DND-41 (cell line): ENCODE data around the gene TBRG1.

Experiments
- ATAC-seq: fragments of 200-7000 bp; cut with Tn5 transposase; 3 replicates; pipeline ENCODE4 v1.9.1; 2021; ENCODE audit warnings: low read depth; ENCODE audit not compliant: insufficient read depth
- DNase-seq: peaks from one replicate; pipeline ENCODE4 v3.0.0-alpha.2; 2020
- H2AFZ ChIP-seq: 2 replicates; pipeline ENCODE4 v1.6.0; 2012; ENCODE audit warnings: low read depth, low read length
- H3K27ac ChIP-seq: 2 replicates; pipeline ENCODE4 v1.5.1; 2012; ENCODE audit warnings: low read length, inconsistent platforms
- H3K27me3 ChIP-seq: fragments of 200-600 bp; sonication (generic); 2 replicates; pipeline ENCODE4 v1.6.0; 2012; ENCODE audit warnings: low read length, mild to moderate bottlenecking, inconsistent platforms; ENCODE audit not compliant: insufficient read depth, poor library complexity
- H3K36me3 ChIP-seq: 2 replicates; pipeline ENCODE4 v1.5.1; 2012; ENCODE audit warnings: low read length, inconsistent platforms; ENCODE audit not compliant: insufficient read depth
- H3K4me1 ChIP-seq: 2 replicates; pipeline ENCODE4 v1.5.1; 2012; ENCODE audit warnings: mild to moderate bottlenecking, low read length; ENCODE audit not compliant: insufficient read depth
- H3K4me2 ChIP-seq: 2 replicates; pipeline ENCODE4 v1.6.0; 2012; ENCODE audit warnings: mild to moderate bottlenecking, moderate library complexity, low read length, inconsistent platforms; ENCODE audit not compliant: insufficient read depth
- H3K4me3 ChIP-seq, 2 experiments: fragments of 200-600 bp in 1 of 2; shearing (Covaris generic) in 1 of 2; 2 replicates each; pipeline ENCODE4 v1.5.1; 2012 to 2016; ENCODE audit warnings: inconsistent platforms in 2 of 2, low read length in 2 of 2, mild to moderate bottlenecking in 2 of 2, low read depth in 1 of 2, moderate library complexity in 1 of 2
- H3K79me2 ChIP-seq: 2 replicates; pipeline ENCODE4 v1.6.0; 2012; ENCODE audit warnings: low read length, inconsistent platforms; ENCODE audit not compliant: insufficient read depth
- H3K9ac ChIP-seq: 2 replicates; pipeline ENCODE4 v1.6.0; 2012; ENCODE audit warnings: low read depth, mild to moderate bottlenecking, inconsistent platforms, low read length, moderate library complexity
- H3K9me3 ChIP-seq: 2 replicates; pipeline ENCODE4 v1.5.1; 2012; ENCODE audit warnings: low read length, moderate library complexity, mild to moderate bottlenecking, inconsistent platforms; ENCODE audit not compliant: insufficient read depth, severe bottlenecking
- H4K20me1 ChIP-seq: 2 replicates; pipeline ENCODE4 v1.6.0; 2012; ENCODE audit warnings: low read length; ENCODE audit not compliant: insufficient read depth
- EZH2 ChIP-seq: IDR thresholded peaks from 3 replicates; pipeline ENCODE4 v1.6.1; 2012; ENCODE audit warnings: borderline replicate concordance, low read depth, mild to moderate bottlenecking, moderate library complexity, low read length, inconsistent platforms; ENCODE audit not compliant: severe bottlenecking
- TF ChIP-seq, protein P1 (sequence below): IDR thresholded peaks from 2 replicates; pipeline ENCODE4 v1.5.1; 2012; ENCODE audit warnings: borderline replicate concordance, low read length, moderate library complexity, mild to moderate bottlenecking; ENCODE audit not compliant: poor library complexity, severe bottlenecking; ENCODE audit errors: extremely low read depth

Gene TBRG1

DNA sequence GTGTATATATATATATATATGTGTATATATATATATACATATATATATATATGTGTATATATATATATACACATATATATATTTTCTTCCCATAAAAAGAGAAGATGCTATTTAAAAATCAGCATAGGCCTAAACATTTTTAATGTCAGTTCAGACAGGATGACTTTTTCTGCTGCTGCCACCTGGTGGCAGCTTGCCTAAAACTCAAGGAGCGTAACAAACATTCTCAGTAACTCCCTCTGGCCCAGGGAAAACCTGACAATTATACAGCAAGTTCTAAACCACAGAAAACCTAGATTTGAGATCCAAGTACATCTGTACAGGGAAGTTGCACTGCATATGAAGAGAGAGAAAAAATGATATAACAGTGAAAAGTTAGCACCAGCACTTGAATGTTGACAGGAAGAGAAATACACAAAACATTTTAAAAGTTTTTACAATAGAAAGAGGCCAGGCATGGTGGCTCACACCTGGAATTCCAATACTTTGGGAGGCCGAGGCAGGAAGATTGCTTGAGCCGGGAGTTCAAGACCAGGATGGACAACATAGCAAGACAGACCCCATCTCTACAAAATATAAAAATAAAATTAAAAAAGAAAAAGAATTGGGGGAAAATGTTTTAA, 36.3 kb upstream of the TBRG1 start:
- no peaks in the 10 kb centered on the region for H3K36me3 ChIP-seq
- no peak overlapping the region for H3K4me2 ChIP-seq
- no peak overlapping the region for H3K27ac ChIP-seq
- H3K9me3 ChIP-seq: no peaks in the 10 kb centered on the region
- no peaks in the 10 kb centered on the region for H3K4me1 ChIP-seq
- H2AFZ ChIP-seq: no peak overlapping the region
- H3K9ac ChIP-seq: no peak overlapping the region
- H3K79me2 ChIP-seq: no peaks in the 10 kb centered on the region
- no peak for TF ChIP-seq EZH2
- TF ChIP-seq, protein P1, sequence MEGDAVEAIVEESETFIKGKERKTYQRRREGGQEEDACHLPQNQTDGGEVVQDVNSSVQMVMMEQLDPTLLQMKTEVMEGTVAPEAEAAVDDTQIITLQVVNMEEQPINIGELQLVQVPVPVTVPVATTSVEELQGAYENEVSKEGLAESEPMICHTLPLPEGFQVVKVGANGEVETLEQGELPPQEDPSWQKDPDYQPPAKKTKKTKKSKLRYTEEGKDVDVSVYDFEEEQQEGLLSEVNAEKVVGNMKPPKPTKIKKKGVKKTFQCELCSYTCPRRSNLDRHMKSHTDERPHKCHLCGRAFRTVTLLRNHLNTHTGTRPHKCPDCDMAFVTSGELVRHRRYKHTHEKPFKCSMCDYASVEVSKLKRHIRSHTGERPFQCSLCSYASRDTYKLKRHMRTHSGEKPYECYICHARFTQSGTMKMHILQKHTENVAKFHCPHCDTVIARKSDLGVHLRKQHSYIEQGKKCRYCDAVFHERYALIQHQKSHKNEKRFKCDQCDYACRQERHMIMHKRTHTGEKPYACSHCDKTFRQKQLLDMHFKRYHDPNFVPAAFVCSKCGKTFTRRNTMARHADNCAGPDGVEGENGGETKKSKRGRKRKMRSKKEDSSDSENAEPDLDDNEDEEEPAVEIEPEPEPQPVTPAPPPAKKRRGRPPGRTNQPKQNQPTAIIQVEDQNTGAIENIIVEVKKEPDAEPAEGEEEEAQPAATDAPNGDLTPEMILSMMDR: peak; percentile 78
- DNase-seq (peak; percentile 52), ATAC-seq (peak; percentile 67; the same call in 2 of the 3 replicates)
- peaks cover 9% of the 10 kb centered on the region for H3K27me3 ChIP-seq
- no peak overlapping the region for H3K4me3 ChIP-seq
- H4K20me1 ChIP-seq: no peaks in the 10 kb centered on the region

DNA sequence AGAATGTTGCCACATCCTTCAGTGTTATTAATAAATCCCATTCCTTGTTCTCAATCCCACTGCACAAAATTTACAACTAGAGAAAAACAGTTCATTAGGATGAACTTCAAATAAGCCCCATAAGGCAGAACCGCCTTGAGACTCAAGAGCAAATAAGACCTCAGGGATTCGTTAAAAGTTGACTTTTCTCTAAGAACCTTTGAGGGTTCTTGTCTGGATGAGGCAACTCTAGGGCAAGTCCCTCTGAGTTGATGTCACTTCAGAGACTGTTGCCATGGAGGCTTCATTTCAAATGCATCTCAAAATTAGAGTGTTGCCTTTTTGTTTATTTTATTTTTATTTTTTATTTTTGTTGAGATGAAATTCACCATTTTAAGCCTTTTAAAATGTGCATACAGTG, 31.2 kb upstream of the TBRG1 start:
- no peak for ATAC-seq
- H3K79me2 ChIP-seq: no peaks in the 10 kb centered on the region

DNA sequence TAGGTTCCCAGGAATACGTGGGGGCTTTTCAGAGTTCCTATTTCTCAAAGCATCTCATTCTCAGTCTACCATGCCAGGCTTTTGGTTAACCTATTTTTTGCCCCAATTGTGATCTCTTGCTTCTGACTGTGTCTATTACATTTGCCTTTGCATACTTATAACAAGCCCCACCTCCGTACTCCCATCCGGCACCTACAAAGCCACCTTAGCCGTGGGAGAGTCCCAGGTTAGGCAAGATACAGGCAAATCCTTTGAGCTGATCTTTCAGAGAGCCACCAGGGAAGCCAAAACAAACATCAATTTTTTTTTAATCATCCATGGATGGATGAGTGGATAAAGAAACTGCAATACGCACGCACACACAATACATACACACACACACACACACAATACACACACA, 30.0 kb upstream of the TBRG1 start:
- Histone ChIP-seq H3K36me3 (no peaks in the 10 kb centered on the region), H3K79me2 (no peaks in the 10 kb centered on the region), H3K4me2 (no peak overlapping the region), H3K9ac (no peak overlapping the region), H2AFZ (no peak overlapping the region), H3K27me3 (peaks cover 7% of the 10 kb centered on the region), H3K4me3 (no peak overlapping the region), H3K9me3 (no peaks in the 10 kb centered on the region), H4K20me1 (no peaks in the 10 kb centered on the region), H3K27ac (no peak overlapping the region), H3K4me1 (no peaks in the 10 kb centered on the region)
- no peak for DNase-seq
- TF ChIP-seq, protein P1: no peak
- no peak for TF ChIP-seq EZH2
- ATAC-seq: no peak

More for the DNA sequence above, 31.2 kb upstream of the TBRG1 start:
- no peaks in the 10 kb centered on the region for H3K4me1 ChIP-seq
- H3K4me2 ChIP-seq: no peak overlapping the region
- no peaks in the 10 kb centered on the region for H4K20me1 ChIP-seq
- H3K27ac ChIP-seq: no peak overlapping the region
- H3K27me3 ChIP-seq: peaks cover 7% of the 10 kb centered on the region
- TF ChIP-seq, protein P1: no peak
- TF ChIP-seq EZH2: no peak
- no peaks in the 10 kb centered on the region for H3K36me3 ChIP-seq
- no peak overlapping the region for H2AFZ ChIP-seq
- DNase-seq: no peak
- no peak overlapping the region for H3K4me3 ChIP-seq
- H3K9me3 ChIP-seq: no peaks in the 10 kb centered on the region
- H3K9ac ChIP-seq: no peak overlapping the region
